K562 (cell line): ENCODE measurements around the gene NPAS3. TPM values are rescaled to one million over a fixed set of nuclear protein-coding genes. Genes with fewer than 3 reads are reported as not detected.

Source experiments
- ATAC-seq: fragments of 200-7000 bp; cut with Tn5 transposase; 3 replicates; pipeline ENCODE4 v1.9.1; 2020; ENCODE audit warnings: moderate library complexity
- BruUV-seq: library from RNA; stranded (reverse); fragments of 400-500 nt; replicated peaks from 2 replicates; lab custom pipeline; 2021; lab: Mats Ljungman, UMichigan
- CTCF ChIA-PET: fragments of 300-600 bp; formaldehyde crosslinking; extraction: SDS; loops from one replicate; lab custom pipeline; 2021; ENCODE audit warnings: low intra/inter-chr PET ratio; lab: Yijun Ruan, JAX
- POLR2A ChIA-PET: fragments of 300-600, 350-650 bp; sonication (Branson Sonifier 250); formaldehyde crosslinking; extraction: SDS; loops from one replicate; lab custom pipeline; 2021; ENCODE audit warnings: antibody characterized with exemption, inconsistent platforms; lab: Yijun Ruan, JAX
- DNase-seq, 4 experiments: peaks; one replicate each; pipeline versions ENCODE4 v3.0.0 to v3.0.0-alpha.2; 2011 to 2018; ENCODE audit warnings: low spot score in 3 of 4, mixed read lengths in 3 of 4; ENCODE audit errors: extremely low read depth in 1 of 4
- FAIRE-seq: peaks from 2 replicates; lab custom pipeline; 2011; peaks lifted over from hg19 to GRCh38; lab: Jason Lieb, UNC
- H2AFZ ChIP-seq: 2 replicates; pipeline ENCODE4 v1.6.0; 2011; ENCODE audit warnings: low read depth, low read length, control low read depth, inconsistent platforms
- H3K27ac ChIP-seq: fragments of 200-600 bp; 3 replicates; pipeline ENCODE4 v1.8.0; 2011; ENCODE audit warnings: low read depth, mild to moderate bottlenecking, control low read depth, inconsistent platforms, low read length, moderate library complexity, mixed read lengths; ENCODE audit errors: extremely low read depth
- H3K27me3 ChIP-seq, 2 experiments: fragments of 300-600 bp in 1 of 2; 2 replicates in 1 of 2; 3 replicates in 1 of 2; pipeline versions ENCODE4 v1.6.0 to v1.8.0; 2011; ENCODE audit warnings: inconsistent platforms in 2 of 2, low read length in 2 of 2, mild to moderate bottlenecking in 1 of 2, mixed read lengths in 1 of 2, moderate library complexity in 1 of 2; ENCODE audit not compliant: control insufficient read depth in 2 of 2, insufficient read depth in 2 of 2
- H3K36me3 ChIP-seq: fragments of 300-600 bp; 3 replicates; pipeline ENCODE4 v1.8.0; 2011; ENCODE audit warnings: mild to moderate bottlenecking, low read length, inconsistent platforms; ENCODE audit not compliant: control insufficient read depth, insufficient read depth
- H3K4me1 ChIP-seq, 2 experiments: fragments of 200-600 bp in 1 of 2; replicated peaks in 1 of 2; 2 replicates in 1 of 2; 3 replicates in 1 of 2; pipeline versions ENCODE4 v1.5.1 to v1.8.0; 2011; ENCODE audit warnings: inconsistent platforms in 2 of 2, low read length in 2 of 2, mild to moderate bottlenecking in 1 of 2, mixed read lengths in 1 of 2, moderate library complexity in 1 of 2; ENCODE audit not compliant: control insufficient read depth in 2 of 2, insufficient read depth in 2 of 2
- H3K4me2 ChIP-seq: 2 replicates; pipeline ENCODE4 v1.6.1; 2011; ENCODE audit warnings: low read length, control low read depth, inconsistent platforms, mixed read lengths; ENCODE audit not compliant: insufficient read depth
- H3K4me3 ChIP-seq: fragments of 200-600 bp; sonication (generic), shearing (Covaris generic); 2 replicates; pipeline ENCODE4 v1.5.1; 2016; ENCODE audit warnings: control low read depth, inconsistent platforms
- H3K79me2 ChIP-seq: fragments of 200-600 bp; 3 replicates; pipeline ENCODE4 v1.8.0; 2011; ENCODE audit warnings: low read length, inconsistent platforms; ENCODE audit not compliant: control insufficient read depth, insufficient read depth
- H3K9ac ChIP-seq, 2 experiments: 2 replicates each; pipeline versions ENCODE4 v1.6.0 to v1.6.1; 2011; ENCODE audit warnings: low read depth in 2 of 2, low read length in 2 of 2, control low read depth in 1 of 2, inconsistent platforms in 1 of 2, mild to moderate bottlenecking in 1 of 2, mixed read lengths in 1 of 2; ENCODE audit not compliant: insufficient read depth in 1 of 2
- H3K9me1 ChIP-seq: one replicate; pipeline ENCODE4 v1.6.0; 2011; ENCODE audit warnings: inconsistent platforms, mild to moderate bottlenecking, low read length, moderate library complexity; ENCODE audit not compliant: control insufficient read depth, insufficient read depth
- H3K9me3 ChIP-seq: replicated peaks from 2 replicates; pipeline ENCODE4 v1.5.1; 2011; ENCODE audit warnings: low read depth, low read length, inconsistent platforms; ENCODE audit not compliant: control insufficient read depth, insufficient read depth
- H4K20me1 ChIP-seq: replicated peaks from 2 replicates; pipeline ENCODE4 v1.6.1; 2011; ENCODE audit warnings: low read length, inconsistent platforms, mixed read lengths; ENCODE audit not compliant: control insufficient read depth, insufficient read depth
- BRF1 ChIP-seq: IDR thresholded peaks from 3 replicates; pipeline ENCODE4 v1.6.1; 2011; ENCODE audit warnings: borderline replicate concordance, mild to moderate bottlenecking; ENCODE audit not compliant: insufficient read length; ENCODE audit errors: extremely low read depth
- CTCF ChIP-seq, 3 experiments: IDR thresholded peaks in 2 of 3; conservative IDR thresholded peaks in 1 of 3; 2 replicates each; pipeline ENCODE4 v1.5.1; 2011 to 2012; ENCODE audit warnings: low read length in 3 of 3, mild to moderate bottlenecking in 3 of 3, control low read depth in 2 of 3, improper control_type of control experiment in 1 of 3, inconsistent platforms in 1 of 3, low read depth in 1 of 3, mixed read lengths in 1 of 3, moderate library complexity in 1 of 3; ENCODE audit not compliant: insufficient read depth in 2 of 3
- ELF2 ChIP-seq: fragments of 250-450 bp; sonication (Bioruptor Pico); IDR thresholded peaks from 2 replicates; pipeline ENCODE4 v1.5.0; 2021; ENCODE audit warnings: mild to moderate bottlenecking
- HDGF ChIP-seq: fragments of 450-650 bp; IDR thresholded peaks from 2 replicates; pipeline ENCODE4 v1.6.1; 2016
- RAD21 ChIP-seq, 2 experiments: fragments of 250-450 bp in 1 of 2; fragments of 450-650 bp in 1 of 2; sonication (Bioruptor Pico) in 1 of 2; formaldehyde crosslinking in 1 of 2; IDR thresholded peaks in 1 of 2; conservative IDR thresholded peaks in 1 of 2; 2 replicates each; pipeline versions ENCODE4 v1.4.0 to v1.8.0; 2020 to 2022; ENCODE audit warnings: mild to moderate bottlenecking in 2 of 2, moderate library complexity in 1 of 2
- TCF3 ChIP-seq: sonication (generic); formaldehyde crosslinking; IDR thresholded peaks from 2 replicates; pipeline ENCODE4 v1.4.0; 2020; ENCODE audit warnings: mild to moderate bottlenecking, missing genetic modification reagents
- TSC22D4 ChIP-seq: fragments of 450-650 bp; IDR thresholded peaks from 2 replicates; pipeline ENCODE4 v1.6.1; 2016; ENCODE audit warnings: missing genetic modification characterization, missing biosample characterization, control low read depth
- ZNF24 ChIP-seq: fragments of 450-650 bp; IDR thresholded peaks from 2 replicates; pipeline ENCODE4 v1.6.1; 2016
- ZNF589 ChIP-seq: fragments of 200-800 bp; sonication (Bioruptor generic); IDR thresholded peaks from 2 replicates; pipeline ENCODE4 v1.6.1; 2016; ENCODE audit warnings: low read depth, missing genetic modification characterization, missing compliant biosample characterization
- WGBS: fragments of 100-300 bp; shearing (Covaris generic); methylation state at CpG from one replicate; pipeline ENCODE4 v1.1.6; 2016; ENCODE audit warnings: low coverage, mixed read lengths; ENCODE audit not compliant: insufficient coverage; ENCODE audit errors: missing lambda C conversion rate; 5-methylcytosine and 5-hydroxymethylcytosine counted together
- in situ Hi-C: fragments of 300-500 bp; cut with MboI; formaldehyde crosslinking; loops from 4 replicates; pipeline ENCODE4 v1.15.0; 2018; ENCODE audit warnings: inconsistent platforms, mixed read lengths
- intact Hi-C: fragments of 100-400 bp; cut with micrococcal nuclease; formaldehyde crosslinking; loops from 2 replicates; pipeline ENCODE4 v1.14.2; 2022
- polyA plus RNA-seq, 8 experiments: library from polyadenylated mRNA; depleted of rRNA in 4 of 8; stranded (reverse) in 5 of 8; unstranded in 3 of 8; fragments of >200 nt; fragmentation: Nextera tagmentation in 2 of 8; fragmentation: Illumina TruSeq in 1 of 8; extraction: Ambion mirVana in 2 of 8; extraction: Trizol in 1 of 8; gene quantifications; 2 replicates each; pipeline versions ENCODE4 v1.2.1 to v1.2.3, GENCODE V29; 2011 to 2014; ENCODE audit warnings: inconsistent platforms in 1 of 8, missing spikeins in 1 of 8
- total RNA-seq, 7 experiments: library from RNA; depleted of rRNA in 6 of 7; stranded (reverse); fragments of >200 nt in 6 of 7; fragmentation: Illumina TruSeq in 2 of 7; extraction: Trizol in 2 of 7; gene quantifications; 2 replicates each; pipeline versions ENCODE4 v1.2.1 to v1.2.3, GENCODE V29; 2011 to 2021; ENCODE audit warnings: low replicate concordance in 1 of 7

The NPAS3 gene
- total and polyA plus RNA-seq, 9 of the 15 experiments (the other 6 are each of a cell fraction or from before 2014, with no cell fraction given) = 0.04 TPM; not detected in 8

GRCh38 chr14:33184587-33184986 lies 245.9 kb downstream of the NPAS3 start:
- peak in 1 of 4 experiments; percentile 1 for DNase-seq
- Histone ChIP-seq H2AFZ (no peak overlapping the region), H3K4me2 (no peak overlapping the region), H3K9me1 (no peaks in the 10 kb centered on the region), H3K4me1 (no peaks in the 10 kb centered on the region), H3K9me3 (no peaks in the 10 kb centered on the region), H3K9ac (no peak overlapping the region), H3K36me3 (no peaks in the 10 kb centered on the region), H3K27ac (no peak overlapping the region), H4K20me1 (no peaks in the 10 kb centered on the region), H3K79me2 (no peaks in the 10 kb centered on the region), H3K4me3 (no peak overlapping the region), H3K27me3 (no peaks in the 10 kb centered on the region)
- TF ChIP-seq RAD21 (CRISPR knock-in tag; conservative IDR thresholded peaks at IDR 0.05 in 1 of 2, IDR thresholded peaks at IDR 0.05 in 1 of 2) = peak in 1 of 2 experiments; percentile 39; a peak in 3 of 4 replicates
- no peak for TF ChIP-seq ZNF24
- TF ChIP-seq CTCF (IDR thresholded peaks at IDR 0.05 in 2 of 3, conservative IDR thresholded peaks at IDR 0.05 in 1 of 3; ENCODE audit: insufficient read depth in 2 of 3, low read depth in 1 of 3, low read length in 3 of 3) = peak in 1 of 3 experiments; percentile 26; a peak in 2 of 6 replicates
- no peak for TF ChIP-seq TCF3 (CRISPR knock-in tag)
- TF ChIP-seq ZNF589 (CRISPR knock-in tag) = no peak
- TF ChIP-seq TSC22D4 (tag) = no peak
- no peak for TF ChIP-seq BRF1
- TF ChIP-seq HDGF = no peak
- no peak for TF ChIP-seq ELF2 (CRISPR knock-in tag)
- no TSS peak for BruUV-seq
- 0% methylated on average over 2 of the region's 2 CpGs for WGBS
- ATAC-seq = no peak
- intact Hi-C loops (no loop called here), in situ Hi-C loops (no loop called here)
- no peak for FAIRE-seq
- POLR2A ChIA-PET = no interaction called here
- CTCF ChIA-PET = no interaction called here
